ENCODE measurements around the gene MYEF2.

Gene MYEF2

DNA sequence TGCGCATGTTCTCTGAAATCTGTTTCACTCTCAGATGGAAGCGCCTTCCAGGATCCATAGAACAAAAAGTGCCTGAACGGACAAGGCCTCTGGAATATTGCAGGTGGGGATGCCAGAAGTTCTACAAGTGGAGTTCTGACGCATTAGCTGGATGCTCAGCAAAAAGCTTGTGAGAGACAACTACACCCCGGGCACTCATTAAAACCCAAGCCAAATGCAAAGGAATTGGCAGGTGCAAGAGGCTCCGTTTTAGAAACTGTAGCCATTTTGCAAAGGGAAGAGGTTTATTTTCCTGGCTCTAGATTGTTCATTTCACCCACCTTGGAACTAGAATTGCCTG is 92.5 kb downstream of the MYEF2 start:
- DNase-seq, result peak in 2 of 14 donors; percentile 0 to 42

DNA sequence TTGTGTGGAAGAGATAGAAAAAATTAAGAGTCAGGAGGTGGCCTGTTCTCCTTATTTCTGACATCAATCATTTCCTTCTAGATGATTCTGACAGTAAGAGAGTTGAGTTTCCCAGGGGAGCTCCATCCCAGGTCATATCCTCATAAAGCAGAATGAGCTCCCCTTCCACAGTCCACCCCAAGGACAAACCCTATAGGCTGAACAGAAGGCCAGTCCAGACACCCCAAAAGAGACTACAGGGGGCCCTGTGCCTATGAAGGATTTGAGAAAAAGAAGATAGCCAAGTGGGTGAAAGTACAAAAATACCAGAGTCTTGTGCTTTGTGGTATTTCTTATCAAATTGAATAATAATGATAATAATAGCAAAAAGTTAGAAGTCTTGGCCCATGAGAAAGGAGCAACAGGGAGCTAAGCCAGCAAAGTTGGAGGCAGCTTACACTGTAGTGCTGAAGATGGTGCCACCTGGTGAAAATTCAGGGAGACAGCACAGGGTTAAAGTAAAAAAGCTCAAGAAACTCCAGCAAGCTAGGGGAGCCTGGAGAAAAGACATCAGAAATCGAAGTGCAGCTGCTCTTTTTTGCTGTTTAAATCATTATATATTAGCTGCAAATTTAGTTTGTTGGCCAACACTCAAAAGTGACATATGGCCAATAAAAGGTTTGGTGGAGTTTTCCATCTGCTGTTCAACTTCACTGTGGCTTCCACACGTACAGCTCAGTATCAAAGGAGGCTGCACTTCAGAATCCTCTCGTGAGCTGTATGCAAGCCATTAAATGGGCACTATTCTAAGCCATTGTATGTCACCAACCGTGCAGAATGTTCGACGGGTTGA is 93.1 kb downstream of the MYEF2 start:
- DNase-seq, result peak in 1 of 14 donors; percentile 42

Data from C1 segment of cervical spinal cord (tissue), 14 donors.